ENCODE measurements around the gene PRR5L.

Gene PRR5L

GRCh38 chr11:36266767-36267166 is 29.3 kb upstream of the PRR5L start:
- POLR2A ChIA-PET, result no interaction called here
- CTCF ChIA-PET, result interaction anchor here (0.6 to 5.1 kb wide), 27 partner anchors 7 to 1242 kb away, joined by 3 to 63 read pairs (median 3); no protein-coding TSS in a partner anchor
- TF ChIP-seq ZSCAN18 (tag by site-specific recombination; IDR thresholded peaks at IDR 0.05) (no peak), ZNF843 (tag by site-specific recombination; IDR thresholded peaks at IDR 0.05) (no peak), ZSCAN4 (tag by site-specific recombination; IDR thresholded peaks at IDR 0.05) (no peak), ZFP41 (tag by site-specific recombination; IDR thresholded peaks at IDR 0.05; ENCODE audit: borderline replicate concordance) (no peak), WT1 (tag by site-specific recombination; IDR thresholded peaks at IDR 0.05) (no peak), KLF10 (tag by site-specific recombination; IDR thresholded peaks at IDR 0.05) (no peak), ZNF335 (tag by site-specific recombination; conservative IDR thresholded peaks at IDR 0.05) (no peak)

GRCh38 chr11:36268337-36268985 is 27.6 kb upstream of the PRR5L start:
- no peaks in the 10 kb centered on the region for H3K9me3 ChIP-seq (ENCODE audit: control insufficient read depth, insufficient read depth, low read depth, low read length)
- ChIA-PET CTCF (interaction anchor here (0.5 to 5.1 kb wide), 7 partner anchors 10 to 447 kb away, joined by 3 to 63 read pairs (median 11); no protein-coding TSS in a partner anchor), POLR2A (interaction anchor here (1.1 kb wide), 1 partner anchor 233 kb away, joined by 3 read pairs; no protein-coding TSS in a partner anchor)
- no peak overlapping the region for H3K4me3 ChIP-seq (ENCODE audit: low read depth, low read length)
- TF ChIP-seq SP3 (tag by site-specific recombination; IDR thresholded peaks at IDR 0.05) (no peak), INSM2 (tag by site-specific recombination; IDR thresholded peaks at IDR 0.05) (no peak), GLI4 (tag by site-specific recombination; IDR thresholded peaks at IDR 0.05) (no peak), ZNF354C (tag by site-specific recombination; IDR thresholded peaks at IDR 0.05; ENCODE audit: borderline replicate concordance, low read depth) (no peak), ZNF248 (tag by site-specific recombination; IDR thresholded peaks at IDR 0.05) (no peak), ZNF266 (tag by site-specific recombination; IDR thresholded peaks at IDR 0.05; ENCODE audit: low read depth) (no peak), ZNF140 (tag by site-specific recombination; IDR thresholded peaks at IDR 0.05) (no peak), ZNF624 (tag by site-specific recombination; IDR thresholded peaks at IDR 0.05) (no peak), ZNF654 (tag by site-specific recombination; IDR thresholded peaks at IDR 0.05; ENCODE audit: low read depth) (no peak)
- no peak overlapping the region for H3K27ac ChIP-seq (ENCODE audit: extremely low read depth, low read depth, low read length)
- H3K4me1 ChIP-seq (ENCODE audit: control insufficient read depth, insufficient read depth, low read length), result no peaks in the 10 kb centered on the region
- peaks cover 0 to 8% of the 10 kb centered on the region in 2 experiments; a peak in 1 of 3 replicates for H3K36me3 ChIP-seq (ENCODE audit: control insufficient read depth in 2 of 2, insufficient read depth in 1 of 2, low read length in 2 of 2)

More at GRCh38 chr11:36266767-36267166, 29.3 kb upstream of the PRR5L start:
- H3K9me3 ChIP-seq (ENCODE audit: control insufficient read depth, insufficient read depth, low read depth, low read length), result no peaks in the 10 kb centered on the region
- no peaks in the 10 kb centered on the region for H3K36me3 ChIP-seq (ENCODE audit: control insufficient read depth in 2 of 2, insufficient read depth in 1 of 2, low read length in 2 of 2)
- H3K4me1 ChIP-seq (ENCODE audit: control insufficient read depth, insufficient read depth, low read length), result no peaks in the 10 kb centered on the region
- H3K4me3 ChIP-seq (ENCODE audit: low read depth, low read length), result no peak overlapping the region
- no peak overlapping the region for H3K27ac ChIP-seq (ENCODE audit: extremely low read depth, low read depth, low read length)

GRCh38 chr11:36270701-36271100 is 25.4 kb upstream of the PRR5L start:
- ChIA-PET CTCF (interaction anchor here (0.7 to 1.4 kb wide), 3 partner anchors 10 to 448 kb away, joined by 3 read pairs; no protein-coding TSS in a partner anchor), POLR2A (no interaction called here)
- Histone ChIP-seq H3K9me3 (ENCODE audit: control insufficient read depth, insufficient read depth, low read depth, low read length) (no peaks in the 10 kb centered on the region), H3K4me3 (ENCODE audit: low read depth, low read length) (no peak overlapping the region), H3K4me1 (ENCODE audit: control insufficient read depth, insufficient read depth, low read length) (no peaks in the 10 kb centered on the region), H3K36me3 (ENCODE audit: control insufficient read depth in 2 of 2, insufficient read depth in 1 of 2, low read length in 2 of 2) (peaks cover 0 to 21% of the 10 kb centered on the region in 2 experiments; a peak in 1 of 3 replicates), H3K27ac (ENCODE audit: extremely low read depth, low read depth, low read length) (no peak overlapping the region)
- TF ChIP-seq ZNF629 (tag by site-specific recombination; IDR thresholded peaks at IDR 0.05) (no peak), ZSCAN18 (tag by site-specific recombination; IDR thresholded peaks at IDR 0.05) (no peak), ZNF302 (tag by site-specific recombination; IDR thresholded peaks at IDR 0.05; ENCODE audit: low read depth) (no peak), MYNN (tag by site-specific recombination; IDR thresholded peaks at IDR 0.05; ENCODE audit: borderline replicate concordance) (no peak), ZNF148 (tag by site-specific recombination; IDR thresholded peaks at IDR 0.05; ENCODE audit: borderline replicate concordance) (no peak), ZNF354C (tag by site-specific recombination; IDR thresholded peaks at IDR 0.05; ENCODE audit: borderline replicate concordance, low read depth) (no peak), GLIS1 (tag by site-specific recombination; IDR thresholded peaks at IDR 0.05) (no peak)

All from HEK293 (cell line).